SW480 (cell line): Measurements from ENCODE around the gene WDFY4.

Experiments used
- DNase-seq: peaks from one replicate; pipeline ENCODE4 v3.0.0-alpha.2; 2016; ENCODE audit warnings: low spot score

The WDFY4 gene

DNA sequence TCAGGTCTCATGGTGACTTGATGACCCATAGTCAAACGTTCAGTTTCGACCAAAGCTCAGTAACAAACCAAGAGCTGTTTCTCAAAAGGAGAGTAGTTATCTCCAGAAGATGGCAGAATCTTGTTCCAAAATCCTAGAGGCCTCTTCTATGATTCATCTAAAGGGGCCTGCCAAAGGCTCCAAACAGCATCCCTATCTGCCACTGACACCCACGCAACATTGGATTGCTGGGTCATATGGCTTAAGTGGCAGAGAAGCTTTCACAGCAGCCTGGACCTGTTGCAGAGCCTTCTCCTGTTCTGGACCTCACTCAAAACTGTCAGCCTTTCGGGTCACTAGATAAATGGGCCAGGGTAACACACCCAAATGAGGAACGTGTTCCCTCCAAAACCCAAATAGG, 309.0 kb downstream of the WDFY4 start:
- DNase-seq, result no peak

DNA sequence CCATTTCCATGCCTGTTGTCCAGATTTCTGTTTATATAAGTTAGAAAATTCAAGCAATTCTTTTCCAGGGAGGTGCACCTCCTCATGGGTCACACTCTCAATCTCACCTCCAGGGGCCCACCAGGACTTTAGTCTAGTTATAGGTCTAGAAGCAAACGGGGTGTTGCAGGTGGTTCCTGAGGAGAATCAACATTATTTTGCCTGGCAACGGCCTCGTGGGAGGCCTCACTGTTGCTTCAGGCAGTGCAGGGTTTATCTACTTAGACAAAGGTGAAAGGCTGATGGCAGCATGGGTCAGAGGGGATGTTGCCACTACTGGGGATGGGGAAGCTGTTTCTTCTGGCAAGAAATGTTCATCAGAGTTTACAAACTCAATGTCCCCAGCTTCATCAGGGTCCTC, 311.7 kb downstream of the WDFY4 start:
- DNase-seq, result no peak

- no peak for DNase-seq
These were observed 314.7 kb downstream of the WDFY4 start for GRCh38 chr10:48999346-48999745.

DNA sequence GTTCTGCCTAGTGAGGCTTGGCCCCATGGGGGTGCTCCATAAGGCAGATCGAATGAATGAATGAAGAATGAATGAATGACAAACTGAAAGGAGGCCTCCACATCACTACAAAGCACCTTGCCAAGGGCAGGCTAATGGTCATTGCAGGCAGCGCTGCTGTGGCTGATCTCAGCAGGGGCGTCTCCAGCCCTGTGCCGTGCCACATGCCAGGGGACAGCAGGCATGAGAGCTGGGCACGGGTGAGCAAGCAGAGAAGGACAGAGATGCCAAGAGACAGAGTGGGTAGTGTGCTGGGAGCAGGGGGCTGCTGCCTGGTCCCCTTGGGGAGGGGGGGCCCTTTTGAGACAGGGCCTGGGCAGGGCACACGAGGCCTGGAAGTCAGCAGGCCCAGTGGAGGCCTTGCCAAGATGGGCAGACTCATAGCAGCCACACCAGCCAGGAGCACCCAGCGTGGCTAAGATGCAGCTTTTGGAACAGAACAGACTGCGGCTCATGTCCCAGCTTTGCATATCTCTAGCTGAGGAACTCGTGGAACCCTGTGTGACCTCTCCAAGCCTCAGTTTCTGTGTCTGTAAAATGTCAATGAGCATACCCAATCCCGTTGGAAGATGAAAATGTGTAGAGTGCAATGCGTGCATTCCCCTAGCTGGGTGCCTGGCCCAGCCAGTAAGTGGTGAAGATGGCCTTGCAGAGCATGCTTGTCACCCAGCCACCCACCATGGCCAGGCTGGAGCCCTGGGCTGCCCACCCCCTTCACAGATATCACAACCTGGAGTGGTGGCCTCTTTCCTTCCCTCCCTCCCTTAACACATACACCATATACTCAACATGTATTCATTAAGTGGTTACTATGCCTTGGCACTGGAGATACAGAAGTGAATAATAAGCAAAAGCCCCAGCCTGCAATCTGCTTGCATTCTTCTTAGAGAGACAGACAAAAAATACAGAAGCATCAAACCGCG, 316.0 kb downstream of the WDFY4 start:
- DNase-seq, result no peak

GRCh38 chr10:49001402-49001801, 316.7 kb downstream of the WDFY4 start:
- peak; percentile 26 for DNase-seq

DNA sequence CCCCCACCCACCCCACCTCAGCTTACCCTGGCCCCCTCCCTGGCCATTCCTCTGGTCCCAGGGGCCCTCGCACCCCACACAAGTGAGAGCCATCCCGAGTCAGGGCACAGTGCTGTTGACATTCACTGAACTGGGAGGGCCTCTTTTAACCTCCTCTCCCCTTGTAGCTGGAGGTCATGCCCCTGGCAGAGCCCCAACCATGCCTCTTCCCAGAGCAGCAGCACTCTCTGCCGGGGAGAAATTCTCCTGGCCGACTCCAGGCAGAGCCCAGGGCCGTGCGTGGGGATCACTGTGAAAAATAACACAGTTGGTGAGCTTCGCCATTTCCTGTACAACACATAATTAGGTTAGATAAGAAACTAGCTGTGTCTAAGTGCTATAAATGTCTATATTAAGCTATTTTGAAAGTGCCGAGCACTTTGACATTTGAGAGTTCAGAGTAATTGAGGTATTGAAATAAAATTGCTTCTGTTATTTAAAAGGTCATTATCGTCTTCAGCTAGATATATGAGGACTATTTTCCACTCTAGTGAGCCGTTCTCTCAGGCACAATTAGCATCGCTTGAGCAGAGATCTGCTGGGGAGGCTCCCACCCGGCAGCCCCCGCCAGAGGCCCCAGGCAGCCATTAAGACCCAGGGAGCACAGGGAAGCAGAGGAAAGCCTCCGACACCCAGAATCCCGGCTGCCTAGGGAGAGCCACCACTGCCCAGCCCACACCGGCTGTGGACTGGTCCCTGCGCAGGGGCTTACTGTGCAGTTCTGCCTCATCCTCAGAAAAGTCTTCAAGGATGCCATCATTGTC, 317.4 kb downstream of the WDFY4 start:
- DNase-seq, result no peak

GRCh38 chr10:49005270-49005669, 320.6 kb downstream of the WDFY4 start:
- DNase-seq, result no peak

DNA sequence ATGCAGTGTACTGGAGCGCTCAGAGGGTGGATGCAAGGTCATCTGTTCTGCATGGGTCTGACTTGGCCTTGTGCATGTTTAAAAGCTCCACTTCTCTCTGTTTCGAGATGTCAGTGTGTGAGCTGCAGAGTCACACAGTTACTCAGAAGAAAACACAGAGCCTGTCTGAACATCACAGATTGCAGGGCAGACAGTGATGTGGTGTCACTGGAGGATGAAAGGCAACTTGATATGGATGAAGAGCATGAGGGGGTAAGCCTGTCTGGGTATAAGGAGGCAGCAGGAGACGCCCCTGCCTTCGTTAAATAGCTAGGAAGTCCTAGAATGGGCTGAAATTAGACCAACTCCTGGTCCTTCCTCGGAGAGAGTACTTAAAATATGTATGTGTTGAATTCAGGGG, 322.5 kb downstream of the WDFY4 start:
- no peak for DNase-seq

DNA sequence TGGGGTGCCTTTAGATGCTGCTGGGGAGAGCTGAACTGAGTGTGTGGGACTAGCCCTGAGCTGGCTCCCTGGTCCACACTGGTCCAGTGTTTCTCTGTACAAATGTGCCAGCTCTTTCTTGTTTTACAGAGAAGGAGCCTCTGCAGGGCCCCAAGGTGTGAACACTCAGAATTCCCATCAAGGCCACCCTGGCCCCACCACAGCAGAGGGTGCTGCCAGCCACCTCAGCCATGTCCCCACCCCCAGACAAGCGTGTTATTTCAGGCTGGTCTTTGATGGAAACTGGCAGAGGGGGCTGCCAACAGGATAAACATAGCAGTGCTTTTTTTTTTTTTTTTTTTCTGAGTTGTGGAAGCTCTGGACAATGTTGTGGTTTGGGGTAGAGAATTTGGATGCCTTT, 323.4 kb downstream of the WDFY4 start:
- no peak for DNase-seq

- DNase-seq, result no peak
These were observed 324.0 kb downstream of the WDFY4 start for GRCh38 chr10:49008505-49009198.

DNA sequence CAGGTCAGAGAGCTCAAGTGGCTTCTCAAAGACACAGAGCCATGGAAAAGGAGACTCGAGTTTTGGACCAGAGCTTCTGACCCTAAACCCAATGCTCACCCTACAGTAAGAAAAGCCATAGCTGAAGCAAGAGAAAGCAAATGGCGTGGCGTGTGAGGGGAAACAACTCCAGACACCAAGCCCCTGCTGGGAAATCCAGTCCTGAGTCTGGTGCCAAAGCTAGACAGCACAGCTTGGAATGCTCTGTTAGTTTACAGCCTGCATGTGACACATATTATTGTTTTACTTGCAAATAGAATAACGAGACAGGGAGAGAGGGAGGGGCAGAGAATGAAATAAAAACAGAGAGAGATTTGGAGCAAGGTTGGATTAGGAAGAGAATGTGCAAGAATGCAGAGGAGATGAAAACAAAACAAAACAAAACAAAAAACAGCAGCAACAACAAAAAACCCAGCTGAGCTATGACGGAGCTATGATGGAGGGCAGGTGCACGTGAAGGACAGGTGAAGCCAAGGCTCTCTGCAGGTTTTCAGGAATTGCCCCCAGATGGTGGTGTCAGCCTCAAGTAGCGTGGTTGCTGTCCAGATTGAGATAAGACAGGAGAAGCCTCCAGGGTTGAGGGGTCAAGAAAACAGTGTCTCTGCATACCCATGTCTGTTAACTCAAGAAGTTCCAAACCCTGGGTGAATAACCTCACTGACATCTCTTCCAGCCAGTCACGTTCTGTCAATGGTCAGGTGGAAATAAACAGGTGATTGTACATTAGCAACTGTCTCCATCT, 324.7 kb downstream of the WDFY4 start:
- no peak for DNase-seq

- DNase-seq, result no peak
These were observed 325.6 kb downstream of the WDFY4 start for GRCh38 chr10:49010295-49010694.

- DNase-seq, result no peak
These were observed 326.2 kb downstream of the WDFY4 start for GRCh38 chr10:49010865-49011264.

GRCh38 chr10:49011756-49012155, 327.1 kb downstream of the WDFY4 start:
- DNase-seq, result no peak

GRCh38 chr10:49012603-49013002, 327.9 kb downstream of the WDFY4 start:
- no peak for DNase-seq

GRCh38 chr10:49015700-49016099, 331.0 kb downstream of the WDFY4 start:
- DNase-seq, result no peak

DNA sequence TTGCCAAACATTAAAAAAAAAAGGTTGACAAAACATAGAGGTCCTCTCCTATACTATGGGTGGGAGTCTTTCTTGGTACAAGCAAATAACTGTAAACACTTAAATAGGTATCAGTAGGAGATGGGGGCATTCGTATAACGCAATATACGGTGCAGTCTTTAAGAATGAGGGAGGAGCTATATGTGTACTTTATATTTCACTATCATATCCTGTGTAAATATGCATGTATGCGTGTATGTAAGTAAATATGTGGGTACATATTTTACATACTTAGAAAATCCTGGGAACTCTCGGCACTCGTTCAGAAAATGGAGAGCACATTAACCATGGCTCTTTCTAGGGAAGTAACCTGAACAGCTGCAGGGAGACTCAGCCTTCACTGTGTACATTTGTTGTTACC, 337.0 kb downstream of the WDFY4 start:
- DNase-seq, result no peak

- DNase-seq, result no peak
These were observed 338.4 kb downstream of the WDFY4 start for GRCh38 chr10:49023071-49023470.

GRCh38 chr10:49023752-49024151, 339.1 kb downstream of the WDFY4 start:
- no peak for DNase-seq

DNA sequence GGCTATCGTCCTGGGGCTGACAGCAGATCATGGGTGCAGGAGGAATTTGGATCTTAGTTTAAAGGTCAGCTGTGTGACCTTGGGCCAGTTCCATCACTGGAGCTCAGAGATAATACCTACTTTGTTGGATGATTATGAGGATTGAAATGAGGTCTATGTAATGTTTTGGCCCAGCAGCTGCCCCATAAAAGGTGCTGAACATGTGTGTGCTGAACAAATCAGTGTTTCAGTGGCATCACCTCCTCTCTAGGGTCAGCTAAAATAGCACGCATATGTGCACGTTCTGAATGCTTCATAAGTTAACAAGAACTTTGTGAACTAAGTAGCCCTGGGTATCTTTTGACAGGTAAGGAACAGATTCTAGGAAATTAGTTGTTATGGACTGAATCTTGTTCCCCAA, 339.8 kb downstream of the WDFY4 start:
- DNase-seq, result no peak

DNA sequence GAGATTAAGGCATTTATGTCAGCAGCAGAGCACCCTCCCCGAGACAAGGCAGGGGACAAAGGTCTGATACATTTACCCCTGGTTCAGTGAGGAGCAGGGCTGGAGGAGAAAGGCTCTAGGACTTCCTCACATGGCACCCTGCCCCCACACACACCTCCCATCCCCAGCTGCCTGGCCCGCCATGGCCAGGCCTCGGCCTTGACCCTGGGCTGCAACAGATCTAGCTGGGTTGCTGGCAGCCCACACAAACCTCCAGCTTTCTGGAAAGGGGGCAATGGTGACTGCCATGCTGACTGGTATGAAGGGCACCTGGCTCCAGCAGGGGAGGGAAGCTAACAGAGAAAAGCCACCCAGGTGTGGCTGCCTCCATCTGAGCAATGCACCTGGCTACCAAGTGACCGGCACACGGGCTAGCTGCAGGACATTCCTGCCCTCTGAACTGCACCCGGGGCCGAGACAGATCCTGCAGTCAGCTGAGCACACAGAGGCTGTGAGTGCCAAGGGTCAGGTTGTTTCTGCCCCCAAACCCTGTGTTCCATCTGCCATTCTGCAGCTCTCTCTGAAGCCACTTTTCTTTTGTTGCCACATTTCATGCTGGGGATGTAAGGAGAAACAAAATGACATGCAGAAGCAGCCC, 340.8 kb downstream of the WDFY4 start:
- no peak for DNase-seq
